Measurements from ENCODE around the gene FARP2. TPM values are rescaled to one million over a fixed set of nuclear protein-coding genes. Genes with fewer than 3 reads are reported as not detected.
A peak's percentile ranks its signal among the peaks of the same experiment; 100 is the strongest.

FARP2 gene
- total and polyA plus RNA-seq, 10 of the 15 experiments (the other 5 are each of a cell fraction or from before 2014, with no cell fraction given), result 5.5 to 67.5 (median 36.8) TPM

DNA sequence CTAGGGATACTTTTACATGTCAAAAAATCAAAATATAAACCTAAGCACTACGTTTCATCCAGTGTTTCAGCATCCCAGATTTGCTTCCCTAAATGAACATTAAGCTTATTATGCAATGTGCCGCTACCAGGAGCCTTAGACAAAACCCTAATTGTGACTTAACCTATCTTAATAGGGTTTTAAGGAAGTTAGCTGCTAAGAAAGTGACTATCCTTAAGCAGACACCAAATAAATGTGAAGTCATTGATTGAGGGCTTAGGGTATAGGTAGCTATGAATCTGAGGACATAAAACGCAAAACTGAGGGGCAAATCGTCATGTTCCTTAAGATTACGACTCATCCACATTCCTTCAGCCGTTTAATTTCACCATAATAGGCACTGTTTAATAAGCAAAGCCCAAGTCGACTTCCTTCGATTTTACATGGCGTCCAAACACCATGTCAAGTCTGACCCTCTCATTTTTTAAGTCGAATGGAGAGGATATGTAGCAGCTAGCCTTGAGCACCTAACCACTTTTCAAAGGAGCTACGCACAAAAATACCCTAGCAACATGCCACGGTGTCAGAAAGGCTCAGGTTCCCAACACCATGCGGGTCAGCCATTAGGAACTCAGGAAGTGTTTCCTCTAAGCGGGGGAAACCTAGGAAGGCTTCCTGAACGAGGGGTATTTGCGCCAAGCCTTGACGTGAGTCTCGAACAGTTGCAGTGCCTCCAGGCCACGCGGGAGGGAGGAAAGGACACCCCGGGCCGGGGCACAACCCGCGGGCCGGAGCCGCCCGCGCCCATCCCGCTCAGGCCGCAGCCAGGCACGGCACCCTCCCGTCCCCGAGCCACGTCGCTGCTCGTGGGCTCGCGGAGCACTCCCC lies 41.6 kb upstream of the FARP2 start (continued):
- TF ChIP-seq, protein P1, sequence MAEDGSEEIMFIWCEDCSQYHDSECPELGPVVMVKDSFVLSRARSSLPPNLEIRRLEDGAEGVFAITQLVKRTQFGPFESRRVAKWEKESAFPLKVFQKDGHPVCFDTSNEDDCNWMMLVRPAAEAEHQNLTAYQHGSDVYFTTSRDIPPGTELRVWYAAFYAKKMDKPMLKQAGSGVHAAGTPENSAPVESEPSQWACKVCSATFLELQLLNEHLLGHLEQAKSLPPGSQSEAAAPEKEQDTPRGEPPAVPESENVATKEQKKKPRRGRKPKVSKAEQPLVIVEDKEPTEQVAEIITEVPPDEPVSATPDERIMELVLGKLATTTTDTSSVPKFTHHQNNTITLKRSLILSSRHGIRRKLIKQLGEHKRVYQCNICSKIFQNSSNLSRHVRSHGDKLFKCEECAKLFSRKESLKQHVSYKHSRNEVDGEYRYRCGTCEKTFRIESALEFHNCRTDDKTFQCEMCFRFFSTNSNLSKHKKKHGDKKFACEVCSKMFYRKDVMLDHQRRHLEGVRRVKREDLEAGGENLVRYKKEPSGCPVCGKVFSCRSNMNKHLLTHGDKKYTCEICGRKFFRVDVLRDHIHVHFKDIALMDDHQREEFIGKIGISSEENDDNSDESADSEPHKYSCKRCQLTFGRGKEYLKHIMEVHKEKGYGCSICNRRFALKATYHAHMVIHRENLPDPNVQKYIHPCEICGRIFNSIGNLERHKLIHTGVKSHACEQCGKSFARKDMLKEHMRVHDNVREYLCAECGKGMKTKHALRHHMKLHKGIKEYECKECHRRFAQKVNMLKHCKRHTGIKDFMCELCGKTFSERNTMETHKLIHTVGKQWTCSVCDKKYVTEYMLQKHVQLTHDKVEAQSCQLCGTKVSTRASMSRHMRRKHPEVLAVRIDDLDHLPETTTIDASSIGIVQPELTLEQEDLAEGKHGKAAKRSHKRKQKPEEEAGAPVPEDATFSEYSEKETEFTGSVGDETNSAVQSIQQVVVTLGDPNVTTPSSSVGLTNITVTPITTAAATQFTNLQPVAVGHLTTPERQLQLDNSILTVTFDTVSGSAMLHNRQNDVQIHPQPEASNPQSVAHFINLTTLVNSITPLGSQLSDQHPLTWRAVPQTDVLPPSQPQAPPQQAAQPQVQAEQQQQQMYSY (CRISPR knock-in tag; IDR thresholded peaks at IDR 0.05), result no peak
- TF ChIP-seq SIX5 (IDR thresholded peaks at IDR 0.05; ENCODE audit: low read depth, low read length, severe bottlenecking), result no peak
- TF ChIP-seq, protein P2, sequence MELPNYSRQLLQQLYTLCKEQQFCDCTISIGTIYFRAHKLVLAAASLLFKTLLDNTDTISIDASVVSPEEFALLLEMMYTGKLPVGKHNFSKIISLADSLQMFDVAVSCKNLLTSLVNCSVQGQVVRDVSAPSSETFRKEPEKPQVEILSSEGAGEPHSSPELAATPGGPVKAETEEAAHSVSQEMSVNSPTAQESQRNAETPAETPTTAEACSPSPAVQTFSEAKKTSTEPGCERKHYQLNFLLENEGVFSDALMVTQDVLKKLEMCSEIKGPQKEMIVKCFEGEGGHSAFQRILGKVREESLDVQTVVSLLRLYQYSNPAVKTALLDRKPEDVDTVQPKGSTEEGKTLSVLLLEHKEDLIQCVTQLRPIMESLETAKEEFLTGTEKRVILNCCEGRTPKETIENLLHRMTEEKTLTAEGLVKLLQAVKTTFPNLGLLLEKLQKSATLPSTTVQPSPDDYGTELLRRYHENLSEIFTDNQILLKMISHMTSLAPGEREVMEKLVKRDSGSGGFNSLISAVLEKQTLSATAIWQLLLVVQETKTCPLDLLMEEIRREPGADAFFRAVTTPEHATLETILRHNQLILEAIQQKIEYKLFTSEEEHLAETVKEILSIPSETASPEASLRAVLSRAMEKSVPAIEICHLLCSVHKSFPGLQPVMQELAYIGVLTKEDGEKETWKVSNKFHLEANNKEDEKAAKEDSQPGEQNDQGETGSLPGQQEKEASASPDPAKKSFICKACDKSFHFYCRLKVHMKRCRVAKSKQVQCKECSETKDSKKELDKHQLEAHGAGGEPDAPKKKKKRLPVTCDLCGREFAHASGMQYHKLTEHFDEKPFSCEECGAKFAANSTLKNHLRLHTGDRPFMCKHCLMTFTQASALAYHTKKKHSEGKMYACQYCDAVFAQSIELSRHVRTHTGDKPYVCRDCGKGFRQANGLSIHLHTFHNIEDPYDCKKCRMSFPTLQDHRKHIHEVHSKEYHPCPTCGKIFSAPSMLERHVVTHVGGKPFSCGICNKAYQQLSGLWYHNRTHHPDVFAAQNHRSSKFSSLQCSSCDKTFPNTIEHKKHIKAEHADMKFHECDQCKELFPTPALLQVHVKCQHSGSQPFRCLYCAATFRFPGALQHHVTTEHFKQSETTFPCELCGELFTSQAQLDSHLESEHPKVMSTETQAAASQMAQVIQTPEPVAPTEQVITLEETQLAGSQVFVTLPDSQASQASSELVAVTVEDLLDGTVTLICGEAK (IDR thresholded peaks at IDR 0.05; ENCODE audit: borderline replicate concordance), result no peak
- no peak for TF ChIP-seq NBN (IDR thresholded peaks at IDR 0.05)
- no peak for TF ChIP-seq ZBTB4 (CRISPR knock-in tag; IDR thresholded peaks at IDR 0.05)
- TF ChIP-seq RCOR1 (conservative IDR thresholded peaks at IDR 0.05; ENCODE audit: low read depth, low read length), result no peak
- no peak; the same call in 1 of the 2 replicates for TF ChIP-seq IKZF1 (conservative IDR thresholded peaks at IDR 0.05)
- no peak; the same call in 1 of the 2 replicates for TF ChIP-seq TAF1 (IDR thresholded peaks at IDR 0.05; ENCODE audit: borderline replicate concordance, low read depth, low read length)
- TF ChIP-seq EZH2 (IDR thresholded peaks at IDR 0.05; ENCODE audit: borderline replicate concordance, control insufficient read depth, low read depth, low read length), result no peak
- no peak for TF ChIP-seq SP1 (IDR thresholded peaks at IDR 0.05; ENCODE audit: low read depth, low read length)
- 0 out of 2 replicates have a peak, but pooled peaks have one; percentile 46 for TF ChIP-seq ZNF592 (IDR thresholded peaks at IDR 0.05)
- no peak for TF ChIP-seq SPI1 (IDR thresholded peaks at IDR 0.05; ENCODE audit: borderline replicate concordance, insufficient read depth, low read depth, low read length)

Measured in GM12878 (cell line).